Neural progenitor cell (in vitro differentiated cells): ENCODE results near the gene CAND2.

Experiments
- EZH2 ChIP-seq: fragments of 200-600 bp; sonication (generic); IDR thresholded peaks from 2 replicates; pipeline ENCODE4 v1.6.1; 2017; ENCODE audit warnings: antibody characterized with exemption, mild to moderate bottlenecking, moderate library complexity
- TF ChIP-seq, protein P1 (sequence below): fragments of 200-600 bp; sonication (generic); IDR thresholded peaks from 2 replicates; pipeline ENCODE4 v1.5.1; 2017; ENCODE audit warnings: antibody characterized with exemption, mild to moderate bottlenecking

DNA sequence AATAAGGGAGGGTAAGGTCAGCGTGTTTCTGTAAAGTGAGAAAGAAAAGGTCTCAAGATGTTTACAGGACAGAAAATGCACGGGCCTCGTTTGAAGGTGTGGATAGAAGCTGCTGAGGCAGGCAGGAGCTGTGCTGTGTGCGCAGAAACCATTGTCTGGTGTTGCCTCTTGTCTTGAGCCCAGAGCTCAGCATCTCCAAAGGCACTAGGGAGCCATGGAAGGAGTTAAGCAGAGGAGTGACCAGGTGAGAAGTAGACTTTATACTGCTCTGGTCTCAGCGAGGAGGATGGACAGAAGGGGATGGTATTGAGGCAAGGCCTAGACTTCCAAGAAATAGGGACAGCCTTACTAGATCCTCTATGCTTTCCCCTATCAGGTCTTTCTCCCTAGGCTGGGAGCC is 13.0 kb downstream of the CAND2 start:
- TF ChIP-seq, protein P1, sequence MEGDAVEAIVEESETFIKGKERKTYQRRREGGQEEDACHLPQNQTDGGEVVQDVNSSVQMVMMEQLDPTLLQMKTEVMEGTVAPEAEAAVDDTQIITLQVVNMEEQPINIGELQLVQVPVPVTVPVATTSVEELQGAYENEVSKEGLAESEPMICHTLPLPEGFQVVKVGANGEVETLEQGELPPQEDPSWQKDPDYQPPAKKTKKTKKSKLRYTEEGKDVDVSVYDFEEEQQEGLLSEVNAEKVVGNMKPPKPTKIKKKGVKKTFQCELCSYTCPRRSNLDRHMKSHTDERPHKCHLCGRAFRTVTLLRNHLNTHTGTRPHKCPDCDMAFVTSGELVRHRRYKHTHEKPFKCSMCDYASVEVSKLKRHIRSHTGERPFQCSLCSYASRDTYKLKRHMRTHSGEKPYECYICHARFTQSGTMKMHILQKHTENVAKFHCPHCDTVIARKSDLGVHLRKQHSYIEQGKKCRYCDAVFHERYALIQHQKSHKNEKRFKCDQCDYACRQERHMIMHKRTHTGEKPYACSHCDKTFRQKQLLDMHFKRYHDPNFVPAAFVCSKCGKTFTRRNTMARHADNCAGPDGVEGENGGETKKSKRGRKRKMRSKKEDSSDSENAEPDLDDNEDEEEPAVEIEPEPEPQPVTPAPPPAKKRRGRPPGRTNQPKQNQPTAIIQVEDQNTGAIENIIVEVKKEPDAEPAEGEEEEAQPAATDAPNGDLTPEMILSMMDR: no peak
- TF ChIP-seq EZH2: no peak
